Endothelial cell of umbilical vein (primary cell): ENCODE measurements around the gene MACROH2A2. TPM values are rescaled to one million over a fixed set of nuclear protein-coding genes. Genes with fewer than 3 reads are reported as not detected.

Source experiments
- BruUV-seq: library from RNA; stranded (reverse); fragments of 400-500 nt; replicated peaks from 2 replicates; lab custom pipeline; 2021; lab: Mats Ljungman, UMichigan
- CTCF ChIA-PET: fragments of 300-600, 350-600 bp; sonication (Branson Sonifier 250); formaldehyde crosslinking; loops from one replicate; lab custom pipeline; 2021; ENCODE audit warnings: antibody characterized with exemption, inconsistent platforms; lab: Charles Lee
- POLR2A ChIA-PET: fragments of 300-600, 350-600 bp; sonication (Branson Sonifier 250); formaldehyde crosslinking; loops from one replicate; lab custom pipeline; 2021; ENCODE audit warnings: antibody characterized with exemption, inconsistent platforms; lab: Charles Lee
- DNase-seq: peaks from one replicate; pipeline ENCODE4 v3.0.0-alpha.2; 2011; ENCODE audit warnings: low read depth, low spot score
- FAIRE-seq: peaks from 2 replicates; lab custom pipeline; 2011; peaks lifted over from hg19 to GRCh38; lab: Jason Lieb, UNC
- H2AFZ ChIP-seq: 2 replicates; pipeline ENCODE4 v1.6.0; 2012; ENCODE audit warnings: low read depth, low read length, control low read depth, inconsistent platforms
- H3K27ac ChIP-seq: 2 replicates; pipeline ENCODE4 v1.5.1; 2011; ENCODE audit warnings: low read depth, mild to moderate bottlenecking, control low read depth, low read length, moderate library complexity; ENCODE audit not compliant: insufficient read depth
- H3K27me3 ChIP-seq, 2 experiments: 2 replicates each; pipeline versions ENCODE4 v1.6.0 to v1.6.1; 2011; ENCODE audit warnings: low read length in 2 of 2, mixed read lengths in 1 of 2; ENCODE audit not compliant: control insufficient read depth in 2 of 2, insufficient read depth in 2 of 2
- H3K36me3 ChIP-seq, 2 experiments: 2 replicates in 1 of 2; 3 replicates in 1 of 2; pipeline ENCODE4 v1.5.1; 2011; ENCODE audit warnings: low read length in 2 of 2, mild to moderate bottlenecking in 1 of 2, moderate library complexity in 1 of 2; ENCODE audit not compliant: control insufficient read depth in 2 of 2, insufficient read depth in 2 of 2; ENCODE audit errors: extremely low read depth in 1 of 2
- H3K4me1 ChIP-seq: 3 replicates; pipeline ENCODE4 v1.5.1; 2011; ENCODE audit warnings: mild to moderate bottlenecking, low read length; ENCODE audit not compliant: control insufficient read depth, insufficient read depth; ENCODE audit errors: extremely low read depth
- H3K4me2 ChIP-seq: 2 replicates; pipeline ENCODE4 v1.6.1; 2011; ENCODE audit warnings: low read length, control low read depth, mixed read lengths; ENCODE audit not compliant: insufficient read depth
- H3K4me3 ChIP-seq, 3 experiments: fragments of 200-600 bp in 1 of 3; sonication (generic), shearing (Covaris generic) in 1 of 3; replicated peaks in 1 of 3; 2 replicates each; pipeline ENCODE4 v1.5.1; 2011 to 2016; ENCODE audit warnings: control low read depth in 3 of 3, low read length in 3 of 3, mild to moderate bottlenecking in 2 of 3, inconsistent platforms in 1 of 3, low read depth in 1 of 3, moderate library complexity in 1 of 3; ENCODE audit not compliant: insufficient read depth in 1 of 3
- H3K79me2 ChIP-seq: 2 replicates; pipeline ENCODE4 v1.6.0; 2012; ENCODE audit warnings: low read length, inconsistent platforms; ENCODE audit not compliant: control insufficient read depth, insufficient read depth
- H3K9ac ChIP-seq: replicated peaks from 2 replicates; pipeline ENCODE3; 2011; ENCODE audit warnings: low read length, control low read depth; ENCODE audit not compliant: insufficient read depth; ENCODE audit errors: extremely low read depth
- H3K9me1 ChIP-seq: replicated peaks from 3 replicates; pipeline ENCODE4 v1.6.0; 2011; ENCODE audit warnings: mild to moderate bottlenecking, low read length; ENCODE audit not compliant: control insufficient read depth, insufficient read depth; ENCODE audit errors: extremely low read depth
- H3K9me3 ChIP-seq: replicated peaks from 2 replicates; pipeline ENCODE4 v1.5.1; 2012; ENCODE audit warnings: low read length, inconsistent platforms; ENCODE audit not compliant: control insufficient read depth, insufficient read depth
- H4K20me1 ChIP-seq: replicated peaks from 2 replicates; pipeline ENCODE3; 2011; ENCODE audit warnings: mild to moderate bottlenecking, low read length; ENCODE audit not compliant: control insufficient read depth, insufficient read depth; ENCODE audit errors: extremely low read depth
- EZH2 ChIP-seq: IDR thresholded peaks from 2 replicates; pipeline ENCODE4 v1.6.1; 2012; ENCODE audit warnings: borderline replicate concordance, low read depth, mild to moderate bottlenecking, moderate library complexity, low read length, inconsistent platforms; ENCODE audit not compliant: severe bottlenecking
- FOS ChIP-seq: IDR thresholded peaks from 2 replicates; pipeline ENCODE4 v1.6.1; 2011; ENCODE audit warnings: mild to moderate bottlenecking, low read length, moderate library complexity, borderline replicate concordance; ENCODE audit not compliant: insufficient read depth
- GATA2 ChIP-seq: IDR thresholded peaks from 2 replicates; pipeline ENCODE4 v1.7.0; 2011; ENCODE audit warnings: low read depth, mild to moderate bottlenecking, moderate library complexity, mixed read lengths, low read length; ENCODE audit not compliant: insufficient read length, insufficient read depth
- JUN ChIP-seq: IDR thresholded peaks from 2 replicates; pipeline ENCODE4 v1.6.1; 2011; ENCODE audit warnings: borderline replicate concordance, low read depth; ENCODE audit not compliant: insufficient read length, insufficient read depth
- MYC ChIP-seq: IDR thresholded peaks from one replicate; pipeline ENCODE4 v1.6.1; 2011; ENCODE audit warnings: mild to moderate bottlenecking, low read depth, low read length
- POLR2A ChIP-seq: IDR thresholded peaks from 2 replicates; pipeline ENCODE4 v1.6.1; 2012; ENCODE audit warnings: low read depth, mild to moderate bottlenecking, control low read depth, low read length
- POLR2AphosphoS5 ChIP-seq: IDR thresholded peaks from 2 replicates; pipeline ENCODE4 v1.6.1; 2012; ENCODE audit warnings: low read depth, mild to moderate bottlenecking, control low read depth, low read length, moderate library complexity; ENCODE audit not compliant: insufficient read depth
- dilution Hi-C: fragments of 300-500 bp; cut with MboI; formaldehyde crosslinking; loops from one replicate; pipeline ENCODE4 v1.15.0; 2019; ENCODE audit warnings: low sequenced_read_pairs; ENCODE audit not compliant: extremely low pct_ligation_motif_present
- intact Hi-C: fragments of 100-400 bp; cut with micrococcal nuclease; formaldehyde crosslinking; loops from one replicate; pipeline ENCODE4 v1.10.0; 2022
- polyA plus RNA-seq, 4 experiments: library from polyadenylated mRNA; depleted of rRNA in 3 of 4; stranded (reverse) in 3 of 4; unstranded in 1 of 4; fragments of >200 nt; gene quantifications; 2 replicates each; pipeline versions ENCODE4 v1.2.1 to v1.2.3, GENCODE V29; 2011 to 2012; ENCODE audit warnings: missing spikeins in 1 of 4
- total RNA-seq: library from RNA; stranded (reverse); gene quantifications from 2 replicates; pipeline ENCODE4 v1.2.3, GENCODE V29; 2021
- TF ChIP-seq, protein P1 (sequence below): IDR thresholded peaks from 2 replicates; pipeline ENCODE4 v1.6.1; 2011; ENCODE audit not compliant: insufficient read depth, insufficient read length
- TF ChIP-seq, protein P2 (sequence below), 2 donors: IDR thresholded peaks; 1 replicate in 1 of 2; 2 replicates in 1 of 2; pipeline ENCODE4 v1.5.1; 2011; ENCODE audit warnings: low read length in 2 of 2, mild to moderate bottlenecking in 2 of 2, moderate library complexity in 2 of 2, control low read depth in 1 of 2, inconsistent platforms in 1 of 2, low read depth in 1 of 2; ENCODE audit not compliant: insufficient read depth in 1 of 2; ENCODE audit errors: extremely low read depth in 1 of 2

The MACROH2A2 gene
- total and polyA plus RNA-seq, 2 donors (not counting 3 experiments of a cell fraction or from before 2014, with no cell fraction given) = 0.08 TPM; not detected in 1

DNA sequence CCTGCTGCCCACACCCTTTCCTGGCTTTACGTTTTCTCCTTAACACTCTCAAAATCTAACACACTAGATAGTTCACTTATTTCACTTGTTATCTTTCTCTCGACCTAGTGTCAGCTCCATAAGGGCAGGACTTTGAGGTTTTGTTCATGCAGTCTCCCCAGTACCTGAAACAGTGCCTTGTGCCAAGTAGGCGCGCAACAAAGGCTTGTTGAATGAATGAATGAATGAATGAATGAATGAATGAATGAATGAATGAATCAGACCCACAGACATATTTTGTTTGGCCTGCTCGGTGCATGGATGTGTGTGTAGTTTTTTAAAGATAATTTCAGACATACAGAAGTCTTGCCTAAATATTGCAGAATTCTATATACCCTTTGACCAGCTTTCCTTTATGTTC, 87.7 kb downstream of the MACROH2A2 start:
- Histone ChIP-seq H3K4me2 (no peak overlapping the region), H3K4me1 (peaks cover 5% of the 10 kb centered on the region), H4K20me1 (no peaks in the 10 kb centered on the region), H3K79me2 (peaks cover 4% of the 10 kb centered on the region), H3K4me3 (no peak overlapping the region), H3K9me3 (no peaks in the 10 kb centered on the region), H2AFZ (no peak overlapping the region), H3K9me1 (no peaks in the 10 kb centered on the region), H3K27ac (no peak overlapping the region), H3K27me3 (no peaks in the 10 kb centered on the region), H3K9ac (no peak overlapping the region), H3K36me3 (no peaks in the 10 kb centered on the region)
- dilution Hi-C loops (no loop called here), intact Hi-C loops (no loop called here)
- ChIA-PET CTCF (interaction anchor here (5.9 kb wide), 1 partner anchor 24 kb away, joined by 35 read pairs; no protein-coding TSS in a partner anchor), POLR2A (no interaction called here)
- no TSS peak for BruUV-seq
- DNase-seq (no peak), FAIRE-seq (no peak)
- no peak for TF ChIP-seq POLR2AphosphoS5
- TF ChIP-seq MYC = no peak
- TF ChIP-seq EZH2 = no peak
- TF ChIP-seq, protein P1, sequence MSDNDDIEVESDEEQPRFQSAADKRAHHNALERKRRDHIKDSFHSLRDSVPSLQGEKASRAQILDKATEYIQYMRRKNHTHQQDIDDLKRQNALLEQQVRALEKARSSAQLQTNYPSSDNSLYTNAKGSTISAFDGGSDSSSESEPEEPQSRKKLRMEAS = no peak
- no peak for TF ChIP-seq JUN
- no peak for TF ChIP-seq POLR2A
- no peak for TF ChIP-seq GATA2
- TF ChIP-seq, protein P2, sequence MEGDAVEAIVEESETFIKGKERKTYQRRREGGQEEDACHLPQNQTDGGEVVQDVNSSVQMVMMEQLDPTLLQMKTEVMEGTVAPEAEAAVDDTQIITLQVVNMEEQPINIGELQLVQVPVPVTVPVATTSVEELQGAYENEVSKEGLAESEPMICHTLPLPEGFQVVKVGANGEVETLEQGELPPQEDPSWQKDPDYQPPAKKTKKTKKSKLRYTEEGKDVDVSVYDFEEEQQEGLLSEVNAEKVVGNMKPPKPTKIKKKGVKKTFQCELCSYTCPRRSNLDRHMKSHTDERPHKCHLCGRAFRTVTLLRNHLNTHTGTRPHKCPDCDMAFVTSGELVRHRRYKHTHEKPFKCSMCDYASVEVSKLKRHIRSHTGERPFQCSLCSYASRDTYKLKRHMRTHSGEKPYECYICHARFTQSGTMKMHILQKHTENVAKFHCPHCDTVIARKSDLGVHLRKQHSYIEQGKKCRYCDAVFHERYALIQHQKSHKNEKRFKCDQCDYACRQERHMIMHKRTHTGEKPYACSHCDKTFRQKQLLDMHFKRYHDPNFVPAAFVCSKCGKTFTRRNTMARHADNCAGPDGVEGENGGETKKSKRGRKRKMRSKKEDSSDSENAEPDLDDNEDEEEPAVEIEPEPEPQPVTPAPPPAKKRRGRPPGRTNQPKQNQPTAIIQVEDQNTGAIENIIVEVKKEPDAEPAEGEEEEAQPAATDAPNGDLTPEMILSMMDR (IDR thresholded peaks at IDR 0.05; ENCODE audit: extremely low read depth in 1 of 2, insufficient read depth in 1 of 2, low read depth in 1 of 2, low read length in 2 of 2) = no peak
- TF ChIP-seq FOS = no peak
